ENCODE measurements around the gene SLC35C1. TPM values are rescaled to one million over a fixed set of nuclear protein-coding genes. Genes with fewer than 3 reads are reported as not detected.

Gene SLC35C1
- polyA plus RNA-seq (ENCODE audit: insufficient read length in 4 of 4), result 1 to 10 TPM; 7.4 to 9.5 (median 8.5) TPM

DNA sequence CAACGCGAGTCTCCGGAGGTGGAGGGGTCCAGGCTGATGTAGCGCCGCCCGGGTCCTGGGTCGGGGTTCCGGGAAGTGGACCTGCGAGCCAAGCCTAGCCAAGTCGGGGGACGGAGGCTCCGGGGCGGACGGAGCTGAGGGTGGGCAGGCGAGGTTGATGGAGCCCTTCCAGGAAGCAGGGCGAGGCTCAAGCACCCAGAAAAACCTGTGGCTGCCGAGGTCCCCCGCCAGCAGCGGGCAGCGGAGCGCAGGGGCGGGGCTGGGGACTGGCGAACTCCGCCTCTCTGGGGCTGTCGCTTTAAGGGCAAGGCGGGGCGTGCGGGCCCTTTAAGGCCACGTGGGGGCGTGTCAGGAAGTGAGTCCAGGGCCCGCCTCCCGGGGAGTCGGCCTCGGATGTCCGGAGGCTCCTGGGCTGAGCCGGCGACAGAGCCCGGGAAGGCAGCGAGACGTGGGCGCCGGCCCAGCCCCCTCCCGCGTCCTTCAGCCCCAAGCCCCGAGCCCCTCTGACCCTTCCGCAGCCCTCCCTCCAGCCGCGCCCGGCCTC lies at the start of gene SLC35C1:
Gene SLC35C1, plus strand, starts transcription at position 389 of the 544 bp plus-strand sequence. CDS start 653 bp downstream, outside the sequence.
- peak; percentile 86 to 93 (median 91) for DNase-seq (ENCODE audit: low read depth in 4 of 4, low spot score in 3 of 4)

GRCh38 chr11:45755281-45755859 lies 49.6 kb upstream of the SLC35C1 start:
- no peak for DNase-seq (ENCODE audit: low read depth in 4 of 4, low spot score in 3 of 4)

- no peak for DNase-seq (ENCODE audit: low read depth in 4 of 4, low spot score in 3 of 4)
These were observed 48.5 kb upstream of the SLC35C1 start for GRCh38 chr11:45756384-45757010.

DNA sequence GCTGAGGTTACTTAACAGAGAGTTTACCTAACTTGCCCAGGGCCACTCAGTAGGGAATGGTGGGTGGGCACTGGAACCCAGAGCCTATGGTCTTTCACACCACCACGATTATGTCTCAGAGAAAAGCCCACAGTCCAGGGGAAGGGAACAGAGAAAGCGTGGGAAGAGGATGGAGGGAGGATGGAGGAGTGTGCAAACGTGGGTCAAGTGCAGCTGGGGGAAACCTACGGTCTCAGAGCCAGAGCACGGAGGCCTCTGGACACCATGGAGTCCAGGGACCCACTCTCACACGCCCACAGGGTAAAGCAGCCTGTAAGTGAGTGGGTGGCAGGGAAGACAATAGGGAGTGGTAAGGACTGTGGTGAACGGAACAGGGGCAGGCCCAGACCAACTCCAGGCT lies 47.3 kb upstream of the SLC35C1 start:
- no peak for DNase-seq (ENCODE audit: low read depth in 4 of 4, low spot score in 3 of 4)

- DNase-seq (ENCODE audit: low read depth in 4 of 4, low spot score in 3 of 4), result no peak
These were observed 43.3 kb upstream of the SLC35C1 start for GRCh38 chr11:45761659-45762058.

- no peak for DNase-seq (ENCODE audit: low read depth in 4 of 4, low spot score in 3 of 4)
These were observed 39.8 kb upstream of the SLC35C1 start for GRCh38 chr11:45765107-45765668.

DNA sequence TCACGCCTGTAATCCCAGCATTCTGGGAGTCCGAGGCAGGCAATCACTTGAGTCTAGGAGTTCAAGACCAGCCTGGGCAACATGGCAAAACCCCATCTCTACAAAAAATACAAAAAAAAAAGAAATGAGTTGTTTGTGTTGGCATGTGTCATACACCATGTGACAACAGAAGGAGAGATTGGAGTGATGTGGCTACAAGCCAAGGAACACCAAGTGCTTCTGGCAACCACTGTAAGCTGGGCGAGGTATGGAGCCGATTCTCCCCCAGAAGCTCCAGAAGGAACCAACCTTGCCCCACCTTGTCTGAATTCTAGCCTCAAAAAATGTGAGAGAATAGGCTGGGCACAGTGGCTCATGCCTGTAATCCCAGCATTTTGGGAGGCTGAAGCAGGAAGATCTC lies 39.1 kb upstream of the SLC35C1 start:
- DNase-seq (ENCODE audit: low read depth in 4 of 4, low spot score in 3 of 4), result no peak

DNA sequence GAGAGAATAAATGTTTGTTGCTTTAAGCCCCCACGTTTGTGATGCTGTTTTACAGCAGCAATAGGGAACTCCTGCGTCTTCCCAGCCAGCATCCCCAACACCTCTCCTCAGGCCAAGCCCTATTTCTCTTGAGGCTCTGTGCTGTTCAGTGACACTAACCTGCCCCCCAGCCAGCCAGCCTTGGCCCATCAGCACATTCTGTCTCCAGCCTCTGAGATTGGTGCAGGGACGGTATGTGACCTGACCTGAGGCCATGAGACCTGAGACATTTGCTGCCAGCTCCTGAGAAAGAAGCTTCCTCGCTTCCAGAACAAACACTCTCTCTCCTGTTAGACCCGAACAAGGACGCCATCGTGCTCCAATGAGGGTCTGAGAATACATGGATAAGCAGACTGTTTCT lies 38.5 kb upstream of the SLC35C1 start:
- DNase-seq (ENCODE audit: low read depth in 4 of 4, low spot score in 3 of 4), result no peak

GRCh38 chr11:45768486-45768885 lies 36.5 kb upstream of the SLC35C1 start:
- no peak for DNase-seq (ENCODE audit: low read depth in 4 of 4, low spot score in 3 of 4)

- no peak for DNase-seq (ENCODE audit: low read depth in 4 of 4, low spot score in 3 of 4)
These were observed 35.0 kb upstream of the SLC35C1 start for GRCh38 chr11:45769960-45770359.

DNA sequence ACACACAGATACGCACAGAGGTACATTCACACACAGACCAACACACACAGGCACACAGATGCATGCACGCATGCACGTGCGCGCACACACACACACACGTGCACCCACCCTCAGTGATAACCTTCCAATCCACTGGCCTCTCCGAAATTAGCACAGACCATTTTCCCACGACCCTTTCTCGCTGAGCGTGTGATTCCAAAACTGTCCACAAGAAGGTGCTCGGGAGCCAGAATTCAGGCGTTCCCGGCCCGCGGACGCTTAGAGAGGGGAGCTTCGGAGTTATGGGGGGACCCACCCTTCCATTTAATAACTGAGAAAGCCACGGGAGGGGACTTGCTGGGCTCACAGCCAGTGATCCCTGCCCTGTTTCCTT lies 33.8 kb upstream of the SLC35C1 start:
- peak; percentile 37 to 64 (median 54) for DNase-seq (ENCODE audit: low read depth in 4 of 4, low spot score in 3 of 4)

DNA sequence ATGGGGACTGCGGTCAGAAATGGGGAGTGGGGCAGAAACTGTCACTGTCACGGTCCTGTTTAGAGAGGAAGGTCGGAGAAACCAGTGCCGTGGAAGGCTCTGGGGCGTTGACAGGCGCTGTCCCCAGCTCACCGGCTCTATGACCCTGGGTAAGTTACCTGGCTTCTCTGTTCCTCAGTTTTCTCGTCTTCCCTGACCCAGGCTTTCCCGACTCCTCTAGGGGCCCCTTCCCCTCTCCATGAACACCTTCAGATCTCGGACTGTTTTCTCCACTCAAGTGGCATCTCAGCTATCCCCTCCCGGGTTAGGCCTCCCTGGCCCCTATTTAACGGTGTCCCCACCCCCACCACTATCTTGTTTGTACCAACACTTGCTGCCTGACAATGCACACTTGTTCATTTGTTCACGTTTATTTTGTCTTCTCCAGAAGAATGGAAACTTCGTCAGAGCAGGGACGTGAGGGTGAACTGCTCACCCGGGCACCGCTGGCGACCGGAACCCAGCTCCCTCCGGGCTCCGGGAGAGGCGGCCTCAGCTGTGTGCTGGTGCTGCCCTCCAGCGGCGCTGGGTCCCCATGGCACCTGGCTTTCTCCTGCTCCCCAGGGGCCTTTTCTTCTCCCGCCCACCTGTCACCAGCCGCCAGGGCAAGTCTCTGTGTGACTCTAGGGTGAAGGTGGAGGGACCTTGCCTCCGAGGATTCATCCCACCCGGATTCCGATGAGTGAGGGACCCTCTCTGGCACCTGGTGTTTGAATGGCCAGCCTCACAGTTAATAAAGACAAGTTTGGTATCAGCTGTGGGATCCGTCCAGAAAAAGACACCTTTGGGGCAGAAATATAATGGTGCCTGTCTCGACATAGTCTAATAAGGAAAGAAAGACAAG lies 33.1 kb upstream of the SLC35C1 start:
- DNase-seq (ENCODE audit: low read depth in 4 of 4, low spot score in 3 of 4), result peak in 3 of 4 donors; percentile 37 to 73 (median 55)

DNA sequence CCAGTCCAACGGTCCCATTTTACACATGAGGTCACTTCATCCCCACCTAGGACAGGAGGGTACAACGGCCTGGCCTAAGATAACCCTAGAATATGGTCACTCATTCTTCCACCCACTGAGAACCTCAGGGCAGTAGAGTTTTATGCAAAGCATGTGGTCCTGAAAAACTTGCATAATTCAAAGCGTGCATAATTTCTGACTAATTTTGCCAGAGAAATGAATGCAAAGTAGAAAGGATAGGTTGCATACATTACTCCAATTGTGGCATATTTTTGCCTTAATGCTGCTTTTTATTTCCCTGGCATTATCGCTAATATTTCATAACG lies 32.5 kb upstream of the SLC35C1 start:
- DNase-seq (ENCODE audit: low read depth in 4 of 4, low spot score in 3 of 4), result no peak

- DNase-seq (ENCODE audit: low read depth in 4 of 4, low spot score in 3 of 4), result no peak
These were observed 31.8 kb upstream of the SLC35C1 start for GRCh38 chr11:45772986-45773785.

- DNase-seq (ENCODE audit: low read depth in 4 of 4, low spot score in 3 of 4), result no peak
These were observed 30.9 kb upstream of the SLC35C1 start for GRCh38 chr11:45773786-45774655.

- no peak for DNase-seq (ENCODE audit: low read depth in 4 of 4, low spot score in 3 of 4)
These were observed 30.2 kb upstream of the SLC35C1 start for GRCh38 chr11:45774786-45775185.

DNA sequence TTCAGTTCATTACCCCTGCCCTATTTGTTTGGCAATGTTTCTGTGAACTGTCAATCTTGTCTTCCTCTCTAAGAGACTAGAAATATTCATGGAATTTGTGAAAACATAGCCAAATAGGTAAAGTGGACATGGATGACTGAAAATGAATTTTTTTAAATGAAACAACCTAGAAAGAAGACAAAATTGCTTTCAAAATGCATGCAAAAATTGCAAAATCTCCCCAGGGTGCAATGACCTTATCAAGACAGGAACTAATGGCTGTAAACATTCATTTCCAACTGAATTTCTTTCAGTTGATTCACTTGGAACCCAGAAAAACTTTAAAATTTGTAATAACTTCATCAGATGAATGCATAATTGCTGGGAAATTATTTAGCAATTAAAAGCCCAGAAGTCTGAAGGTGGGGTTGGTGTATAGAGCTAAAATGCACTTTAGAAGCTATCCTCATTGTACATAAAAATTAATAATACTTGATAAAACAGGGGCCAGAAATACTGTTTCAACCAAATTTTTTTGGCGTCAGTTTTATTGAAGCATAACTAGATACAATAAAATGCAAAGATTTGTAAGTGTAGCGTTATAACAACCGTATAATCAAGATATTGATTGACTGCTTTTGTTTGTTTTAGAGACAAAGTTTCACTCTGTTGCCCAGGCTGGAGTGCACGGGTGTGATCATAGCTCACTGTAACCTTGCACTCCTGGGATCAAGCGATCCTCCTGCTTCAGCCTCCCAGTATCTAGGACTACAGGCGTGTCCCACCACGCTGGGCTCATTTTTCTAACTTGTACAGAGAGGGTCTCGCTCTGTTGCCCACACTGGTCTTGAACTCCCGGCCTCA lies 27.6 kb upstream of the SLC35C1 start:
- no peak for DNase-seq (ENCODE audit: low read depth in 4 of 4, low spot score in 3 of 4)

DNA sequence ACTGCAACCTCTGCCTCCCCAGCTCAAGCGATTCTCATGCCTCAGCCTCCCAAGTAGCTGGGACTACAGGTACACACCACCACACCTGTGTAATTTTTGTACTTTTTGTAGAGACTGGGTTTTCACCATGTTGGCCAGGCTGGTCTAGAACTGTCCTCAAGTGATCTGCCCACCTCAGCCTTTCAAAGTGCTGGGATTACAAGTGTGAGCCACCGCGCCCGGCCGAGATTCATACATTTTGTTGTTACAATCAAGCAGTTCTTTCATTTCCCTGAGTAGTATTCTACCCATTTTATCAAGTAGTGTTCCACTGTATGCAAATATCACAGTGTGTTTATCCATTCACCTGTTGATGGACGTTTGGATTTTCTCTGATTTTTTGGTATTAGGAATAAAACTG lies 26.6 kb upstream of the SLC35C1 start:
- no peak for DNase-seq (ENCODE audit: low read depth in 4 of 4, low spot score in 3 of 4)

Measured in right renal pelvis (tissue), 4 donors.